Measurements from ENCODE around the gene DEFB108B.

DNA sequence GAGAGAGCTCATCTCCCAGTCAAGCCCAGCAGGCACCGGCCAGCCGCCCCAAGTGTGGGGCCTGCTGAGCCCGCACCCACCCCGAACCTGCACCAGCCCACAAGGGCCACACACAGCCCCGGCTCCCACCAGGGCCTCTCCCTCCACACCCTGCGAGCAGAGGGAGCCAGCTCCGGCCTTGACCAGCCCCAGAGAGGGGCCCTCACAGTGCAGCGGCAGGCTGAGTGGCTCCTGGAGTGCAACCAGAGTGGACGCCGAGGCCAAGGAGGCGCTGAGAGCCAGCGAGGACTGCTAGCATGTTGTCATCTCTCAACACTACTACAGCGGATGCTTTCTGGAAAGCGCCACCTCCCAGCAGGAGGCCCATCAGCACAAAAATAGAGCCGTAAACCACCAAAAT, 10.9 kb downstream of the DEFB108B start:
- TF ChIP-seq CTCF (IDR thresholded peaks at IDR 0.05) (no peak), POLR2A (IDR thresholded peaks at IDR 0.05) (no peak)
